Measurements from ENCODE around the gene KHSRP. TPM values are rescaled to one million over a fixed set of nuclear protein-coding genes. Genes with fewer than 3 reads are reported as not detected.
A peak's percentile ranks its signal among the peaks of the same experiment; 100 is the strongest.

KHSRP gene
- total and polyA plus RNA-seq, 2 donors (not counting 1 experiment from before 2014, with no cell fraction given) = 79.6 to 205 TPM

DNA sequence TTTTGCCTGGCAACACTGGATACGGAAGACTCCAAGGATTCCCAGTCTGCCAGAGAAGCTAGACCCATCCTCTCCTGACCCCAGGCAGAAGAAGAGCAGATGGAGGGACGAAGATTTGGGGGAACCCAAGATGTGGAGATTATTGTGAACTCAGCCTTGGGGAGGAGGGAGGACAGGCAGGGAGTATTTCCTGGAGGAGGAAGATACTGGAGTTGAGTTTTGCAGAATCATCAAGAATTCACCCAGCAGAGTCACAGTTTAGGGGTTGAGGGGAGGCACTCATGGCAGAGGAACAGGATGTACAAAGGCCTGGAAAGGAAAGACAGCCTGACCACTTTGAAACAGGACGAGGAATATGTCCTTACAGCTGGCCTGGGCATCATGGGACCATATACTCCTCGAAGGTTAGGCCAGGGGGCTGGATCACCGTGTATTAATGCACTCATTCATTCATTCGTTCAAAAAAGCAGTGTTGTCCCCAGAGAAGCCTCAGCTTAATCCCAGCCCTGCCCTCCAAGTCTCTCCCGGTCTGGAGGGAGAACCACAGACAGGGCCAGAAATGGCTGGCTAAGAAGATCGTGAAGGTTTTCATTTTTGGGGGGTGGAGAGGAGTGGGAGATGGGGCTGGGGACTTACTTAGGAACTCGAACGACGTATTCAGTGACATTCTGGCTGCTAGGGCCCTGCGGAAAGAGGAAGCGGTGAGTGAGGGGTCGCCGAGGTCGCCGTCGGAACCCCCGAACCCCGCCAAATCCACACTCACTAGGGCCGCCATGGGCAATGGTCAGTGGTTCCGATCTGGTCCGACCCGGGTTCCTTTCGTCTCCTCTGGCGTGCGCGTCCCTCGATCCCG, 32.2 kb downstream of the KHSRP start:
- peaks cover 26% of the 10 kb centered on the region for H3K4me1 Mint-ChIP-seq
- peak overlapping the region; percentile 91 for H3K4me2 ChIP-seq (replicated peaks; ENCODE audit: low read depth, low read length, poor library complexity, severe bottlenecking)
- ATAC-seq (ENCODE audit: low read depth) (no peak), DNase-seq (no peak)
- peaks cover 3 to 20% of the 10 kb centered on the region in 2 experiments for H3K36me3 ChIP-seq (replicated peaks in 1 of 2; ENCODE audit: control extremely low read depth in 1 of 2, control insufficient read depth in 1 of 2, extremely low read depth in 1 of 2, insufficient read depth in 2 of 2, low read length in 1 of 2)
- H2AFZ ChIP-seq (ENCODE audit: insufficient read depth, low read depth, low read length, poor library complexity, severe bottlenecking) = peak overlapping the region; percentile 84
- H3K27ac Mint-ChIP-seq = peak overlapping the region; percentile 97
- H3K27ac ChIP-seq (ENCODE audit: low read length in 2 of 2) = peak overlapping the region; percentile 73 to 95
- H3K9me3 Mint-ChIP-seq (ENCODE audit: insufficient read depth) = no peaks in the 10 kb centered on the region
- peak overlapping the region; percentile 70 to 91 (median 83) for H3K4me3 ChIP-seq (ENCODE audit: control extremely low read depth in 1 of 5, extremely low read depth in 1 of 5, insufficient read depth in 1 of 5, low read depth in 2 of 5, low read length in 4 of 5)
- peaks cover 15 to 16% of the 10 kb centered on the region in 2 donors for H3K4me1 ChIP-seq (ENCODE audit: control insufficient read depth in 2 of 2, insufficient read depth in 2 of 2, low read length in 2 of 2)
- no peaks in the 10 kb centered on the region for H3K9me3 ChIP-seq (ENCODE audit: control extremely low read depth in 1 of 3, control insufficient read depth in 2 of 3, insufficient read depth in 1 of 3, low read length in 2 of 3)
- intact Hi-C loops (cut with micrococcal nuclease) = loop anchor here (1.0 kb wide), 5 partner anchors 19 to 193 kb away; partner anchors contain the start of gene CLPP
- no peak for TF ChIP-seq EZH2 (IDR thresholded peaks at IDR 0.05; ENCODE audit: borderline replicate concordance, insufficient read depth, low read depth, low read length, poor library complexity, severe bottlenecking)
- TF ChIP-seq, protein P1, sequence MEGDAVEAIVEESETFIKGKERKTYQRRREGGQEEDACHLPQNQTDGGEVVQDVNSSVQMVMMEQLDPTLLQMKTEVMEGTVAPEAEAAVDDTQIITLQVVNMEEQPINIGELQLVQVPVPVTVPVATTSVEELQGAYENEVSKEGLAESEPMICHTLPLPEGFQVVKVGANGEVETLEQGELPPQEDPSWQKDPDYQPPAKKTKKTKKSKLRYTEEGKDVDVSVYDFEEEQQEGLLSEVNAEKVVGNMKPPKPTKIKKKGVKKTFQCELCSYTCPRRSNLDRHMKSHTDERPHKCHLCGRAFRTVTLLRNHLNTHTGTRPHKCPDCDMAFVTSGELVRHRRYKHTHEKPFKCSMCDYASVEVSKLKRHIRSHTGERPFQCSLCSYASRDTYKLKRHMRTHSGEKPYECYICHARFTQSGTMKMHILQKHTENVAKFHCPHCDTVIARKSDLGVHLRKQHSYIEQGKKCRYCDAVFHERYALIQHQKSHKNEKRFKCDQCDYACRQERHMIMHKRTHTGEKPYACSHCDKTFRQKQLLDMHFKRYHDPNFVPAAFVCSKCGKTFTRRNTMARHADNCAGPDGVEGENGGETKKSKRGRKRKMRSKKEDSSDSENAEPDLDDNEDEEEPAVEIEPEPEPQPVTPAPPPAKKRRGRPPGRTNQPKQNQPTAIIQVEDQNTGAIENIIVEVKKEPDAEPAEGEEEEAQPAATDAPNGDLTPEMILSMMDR (IDR thresholded peaks at IDR 0.05) = no peak
- WGBS (ENCODE audit: insufficient coverage) = 3% methylated on average over 24 of the region's 30 CpGs
- peaks cover 19% of the 10 kb centered on the region for H3K79me2 ChIP-seq (ENCODE audit: control insufficient read depth, insufficient read depth, low read length)
- H4K20me1 ChIP-seq (ENCODE audit: control insufficient read depth, insufficient read depth, low read length, poor library complexity, severe bottlenecking) = no peaks in the 10 kb centered on the region
- H3K4me3 Mint-ChIP-seq = peak overlapping the region; percentile 95
- no peaks in the 10 kb centered on the region for H3K27me3 Mint-ChIP-seq
- H3K9ac ChIP-seq (ENCODE audit: low read length) = peak overlapping the region; percentile 92
- ChIA-PET POLR2A (interaction anchor here (0.6 to 2.7 kb wide), 4 partner anchors 16 to 1223 kb away, joined by 3 to 15 read pairs (median 10); partner anchors contain the start of genes ALKBH7 and KHSRP), CTCF (interaction anchor here (0.6 to 1.4 kb wide), 2 partner anchors 20 to 124 kb away, joined by 3 to 5 read pairs; partner anchors contain the start of gene ALKBH7)
- H3K27me3 ChIP-seq (replicated peaks in 1 of 4; ENCODE audit: control extremely low read depth in 1 of 4, control insufficient read depth in 3 of 4, insufficient read depth in 4 of 4, low read length in 3 of 4) = no peaks in the 10 kb centered on the region

DNA sequence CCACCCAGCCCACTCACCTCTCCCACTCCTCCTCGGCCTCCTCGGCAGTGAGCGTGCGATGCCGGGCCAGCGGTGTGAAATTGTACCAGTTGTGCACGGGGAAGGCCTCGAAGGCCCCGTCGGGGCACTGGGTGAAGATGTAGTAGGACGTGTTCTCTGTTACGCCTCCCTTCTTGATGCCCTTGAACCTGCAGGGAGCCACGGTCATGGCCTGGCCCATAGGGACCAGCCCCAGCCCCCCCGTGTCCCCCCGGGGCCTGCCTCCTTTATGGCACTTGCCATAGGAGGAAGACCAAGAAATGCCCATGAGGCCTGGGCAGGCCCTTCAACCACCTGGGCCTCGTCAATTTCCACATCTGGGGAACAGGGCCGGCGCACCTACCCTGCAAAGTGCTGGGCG, 37.2 kb downstream of the KHSRP start:
- Histone ChIP-seq H3K9ac (ENCODE audit: low read length) (no peak overlapping the region), H2AFZ (ENCODE audit: insufficient read depth, low read depth, low read length, poor library complexity, severe bottlenecking) (no peak overlapping the region), H4K20me1 (ENCODE audit: control insufficient read depth, insufficient read depth, low read length, poor library complexity, severe bottlenecking) (no peaks in the 10 kb centered on the region), H3K27ac (ENCODE audit: low read length in 2 of 2) (no peak overlapping the region), H3K4me3 (ENCODE audit: control extremely low read depth in 1 of 5, extremely low read depth in 1 of 5, insufficient read depth in 1 of 5, low read depth in 2 of 5, low read length in 4 of 5) (no peak overlapping the region), H3K36me3 (replicated peaks in 1 of 2; ENCODE audit: control extremely low read depth in 1 of 2, control insufficient read depth in 1 of 2, extremely low read depth in 1 of 2, insufficient read depth in 2 of 2, low read length in 1 of 2) (peaks cover 4 to 51% of the 10 kb centered on the region in 2 experiments), H3K79me2 (ENCODE audit: control insufficient read depth, insufficient read depth, low read length) (peaks cover 13% of the 10 kb centered on the region), H3K9me3 (ENCODE audit: control extremely low read depth in 1 of 3, control insufficient read depth in 2 of 3, insufficient read depth in 1 of 3, low read length in 2 of 3) (no peaks in the 10 kb centered on the region), H3K27me3 (replicated peaks in 1 of 4; ENCODE audit: control extremely low read depth in 1 of 4, control insufficient read depth in 3 of 4, insufficient read depth in 4 of 4, low read length in 3 of 4) (no peaks in the 10 kb centered on the region), H3K4me1 (ENCODE audit: control insufficient read depth in 2 of 2, insufficient read depth in 2 of 2, low read length in 2 of 2) (peaks cover 4 to 7% of the 10 kb centered on the region in 2 donors), H3K4me2 (replicated peaks; ENCODE audit: low read depth, low read length, poor library complexity, severe bottlenecking) (no peak overlapping the region)
- DNase-seq = no peak
- Mint-ChIP-seq H3K9me3 (ENCODE audit: insufficient read depth) (no peaks in the 10 kb centered on the region), H3K4me3 (no peak overlapping the region), H3K4me1 (peaks cover 12% of the 10 kb centered on the region), H3K27me3 (no peaks in the 10 kb centered on the region), H3K27ac (no peak overlapping the region)
- TF ChIP-seq, protein P1 (IDR thresholded peaks at IDR 0.05) = no peak
- no peak for TF ChIP-seq EZH2 (IDR thresholded peaks at IDR 0.05; ENCODE audit: borderline replicate concordance, insufficient read depth, low read depth, low read length, poor library complexity, severe bottlenecking)
- ChIA-PET POLR2A (no interaction called here), CTCF (no interaction called here)
- intact Hi-C loops (cut with micrococcal nuclease) = no loop called here
- 95% methylated on average over 15 of the region's 19 CpGs for WGBS (ENCODE audit: insufficient coverage)
- ATAC-seq (ENCODE audit: low read depth) = no peak
